Gastrocnemius medialis (tissue), 4 donors: ENCODE data around the gene DCP1B.

ENCODE experiments used
- CTCF ChIP-seq, 5 experiments: fragments of 450-650 bp in 3 of 5; fragments of 200-600 bp in 2 of 5; sonication (generic) in 2 of 5; IDR thresholded peaks in 4 of 5; conservative IDR thresholded peaks in 1 of 5; 1 replicate in 4 of 5; 2 replicates in 1 of 5; pipeline ENCODE4 v1.5.1; 2016 to 2019; ENCODE audit warnings: antibody characterized with exemption in 5 of 5, mild to moderate bottlenecking in 3 of 5, moderate library complexity in 3 of 5
- POLR2A ChIP-seq, 2 donors: fragments of 450-650 bp; IDR thresholded peaks; one replicate each; pipeline ENCODE4 v1.6.1; 2017; ENCODE audit warnings: antibody characterized with exemption in 2 of 2, mild to moderate bottlenecking in 2 of 2, moderate library complexity in 2 of 2

- TF ChIP-seq CTCF (IDR thresholded peaks at IDR 0.05 in 4 of 5, conservative IDR thresholded peaks at IDR 0.05 in 1 of 5) (no peak), POLR2A (IDR thresholded peaks at IDR 0.05) (no peak)
Measured at GRCh38 chr12:2029851-2030250, 25.6 kb upstream of the DCP1B start.
